DND-41 (cell line): ENCODE measurements around the gene CEP63.

Source experiments
- EZH2 ChIP-seq: IDR thresholded peaks from 3 replicates; pipeline ENCODE4 v1.6.1; 2012; ENCODE audit warnings: borderline replicate concordance, low read depth, mild to moderate bottlenecking, moderate library complexity, low read length, inconsistent platforms; ENCODE audit not compliant: severe bottlenecking
- TF ChIP-seq, protein P1 (sequence below): IDR thresholded peaks from 2 replicates; pipeline ENCODE4 v1.5.1; 2012; ENCODE audit warnings: borderline replicate concordance, low read length, moderate library complexity, mild to moderate bottlenecking; ENCODE audit not compliant: poor library complexity, severe bottlenecking; ENCODE audit errors: extremely low read depth

DNA sequence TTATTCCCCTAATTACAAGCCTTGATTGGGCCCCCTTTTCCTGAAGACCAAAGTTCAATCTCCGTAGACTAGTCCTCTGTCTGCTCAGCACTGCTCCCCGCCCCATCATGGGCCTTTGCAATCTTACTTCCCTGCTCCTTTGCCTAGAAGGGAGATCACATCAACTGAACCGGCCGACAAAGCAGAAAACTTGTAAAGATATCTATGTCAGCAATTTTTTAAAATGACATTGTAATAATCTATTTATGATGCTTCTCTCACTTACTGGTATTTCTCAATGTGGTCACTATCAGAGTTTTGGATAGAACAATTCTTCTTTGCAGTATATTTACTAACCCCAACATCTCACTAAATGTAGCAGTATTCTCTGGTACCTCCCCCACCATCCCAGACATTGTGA is 17.3 kb upstream of the CEP63 start:
- TF ChIP-seq, protein P1, sequence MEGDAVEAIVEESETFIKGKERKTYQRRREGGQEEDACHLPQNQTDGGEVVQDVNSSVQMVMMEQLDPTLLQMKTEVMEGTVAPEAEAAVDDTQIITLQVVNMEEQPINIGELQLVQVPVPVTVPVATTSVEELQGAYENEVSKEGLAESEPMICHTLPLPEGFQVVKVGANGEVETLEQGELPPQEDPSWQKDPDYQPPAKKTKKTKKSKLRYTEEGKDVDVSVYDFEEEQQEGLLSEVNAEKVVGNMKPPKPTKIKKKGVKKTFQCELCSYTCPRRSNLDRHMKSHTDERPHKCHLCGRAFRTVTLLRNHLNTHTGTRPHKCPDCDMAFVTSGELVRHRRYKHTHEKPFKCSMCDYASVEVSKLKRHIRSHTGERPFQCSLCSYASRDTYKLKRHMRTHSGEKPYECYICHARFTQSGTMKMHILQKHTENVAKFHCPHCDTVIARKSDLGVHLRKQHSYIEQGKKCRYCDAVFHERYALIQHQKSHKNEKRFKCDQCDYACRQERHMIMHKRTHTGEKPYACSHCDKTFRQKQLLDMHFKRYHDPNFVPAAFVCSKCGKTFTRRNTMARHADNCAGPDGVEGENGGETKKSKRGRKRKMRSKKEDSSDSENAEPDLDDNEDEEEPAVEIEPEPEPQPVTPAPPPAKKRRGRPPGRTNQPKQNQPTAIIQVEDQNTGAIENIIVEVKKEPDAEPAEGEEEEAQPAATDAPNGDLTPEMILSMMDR = no peak
- no peak for TF ChIP-seq EZH2
